Body of pancreas (tissue), 4 donors: ENCODE data around the gene DUSP8. TPM values are rescaled to one million over a fixed set of nuclear protein-coding genes. Genes with fewer than 3 reads are reported as not detected.

Source experiments
- ATAC-seq: fragments of 150-250 bp; one replicate; pipeline ENCODE4 v1.9.1; 2016
- DNase-seq, 4 donors: peaks; one replicate each; pipeline ENCODE4 v3.0.0-alpha.2; 2019
- H3K27ac ChIP-seq, 4 donors: fragments of 200-600 bp; sonication (generic); 1 replicate in 3 of 4; 2 replicates in 1 of 4; pipeline versions ENCODE4 v1.5.1 to v1.6.1; 2016 to 2019; ENCODE audit warnings: mild to moderate bottlenecking in 1 of 4, mixed read lengths in 1 of 4, moderate library complexity in 1 of 4
- H3K27me3 ChIP-seq, 2 donors: fragments of 200-600 bp; sonication (generic); one replicate each; pipeline ENCODE4 v1.6.0; 2016; ENCODE audit warnings: mild to moderate bottlenecking in 1 of 2
- H3K36me3 ChIP-seq, 2 donors: fragments of 200-600 bp; sonication (generic); replicated peaks in 1 of 2; 2 replicates each; pipeline ENCODE4 v1.5.1; 2016; ENCODE audit warnings: low read depth in 2 of 2; ENCODE audit not compliant: insufficient read depth in 1 of 2
- H3K4me1 ChIP-seq: fragments of 200-600 bp; sonication (generic); one replicate; pipeline ENCODE4 v1.6.0; 2016
- H3K4me3 ChIP-seq, 2 donors: fragments of 200-600 bp; sonication (generic); 1 replicate in 1 of 2; 2 replicates in 1 of 2; pipeline ENCODE4 v1.5.1; 2016 to 2019
- H3K9me3 ChIP-seq, 3 donors: fragments of 200-600 bp; sonication (generic); 1 replicate in 2 of 3; 2 replicates in 1 of 3; pipeline ENCODE4 v1.5.1; 2016
- CTCF ChIP-seq, 7 experiments: fragments of 450-650 bp in 4 of 7; fragments of 200-600 bp in 3 of 7; sonication (generic) in 3 of 7; IDR thresholded peaks; one replicate each; pipeline ENCODE4 v1.5.1; 2016 to 2019; ENCODE audit warnings: antibody characterized with exemption in 7 of 7
- POLR2A ChIP-seq, 3 donors: fragments of 450-650 bp; IDR thresholded peaks; one replicate each; pipeline ENCODE4 v1.6.1; 2016; ENCODE audit warnings: antibody characterized with exemption in 3 of 3, mild to moderate bottlenecking in 2 of 3
- WGBS, 2 donors: methylation state at CpG; one replicate each; pipeline ENCODE4 v1.1.5; 2017; 5-methylcytosine and 5-hydroxymethylcytosine counted together
- intact Hi-C: fragments of 100-400 bp; cut with DNase I; formaldehyde crosslinking; loops from one replicate; pipeline ENCODE4 v1.15.1; 2023
- total RNA-seq, 2 donors: library from RNA; depleted of rRNA; stranded (reverse); fragments of >200 nt; gene quantifications; one replicate each; pipeline ENCODE4 v1.1.0, GENCODE V29; 2016

The DUSP8 gene
- total RNA-seq, 2 donors from 2014 or later = 7.0 to 19.1 TPM

GRCh38 chr11:1564535-1565172, 7.4 kb downstream of the DUSP8 start:
- TF ChIP-seq CTCF (IDR thresholded peaks at IDR 0.05) = peak in 1 of 7 experiments; percentile 16
- TF ChIP-seq POLR2A (IDR thresholded peaks at IDR 0.05) = peak in 1 of 3 donors; percentile 10
- Histone ChIP-seq H3K4me3 (no peak overlapping the region), H3K27me3 (no peaks in the 10 kb centered on the region), H3K4me1 (peaks cover 76% of the 10 kb centered on the region), H3K9me3 (no peaks in the 10 kb centered on the region), H3K27ac (peak overlapping the region; percentile 50 to 90 (median 72)), H3K36me3 (peaks cover 0 to 2% of the 10 kb centered on the region in 2 donors)
- DNase-seq (peak; percentile 82 to 96 (median 91)), ATAC-seq (peak; percentile 64)
- intact Hi-C loops = no loop called here
- WGBS, 2 donors = 36 to 47% methylated on average over 10 to 16 of the region's 16 CpGs

- peak overlapping the region in 3 of 4 donors; percentile 69 to 90 (median 75) for H3K27ac ChIP-seq
- 79 to 80% methylated on average over 10 to 28 of the region's 29 CpGs for WGBS, 2 donors
Observed at GRCh38 chr11:1563697-1564534, 8.2 kb downstream of the DUSP8 start.

GRCh38 chr11:1563149-1563638, 8.9 kb downstream of the DUSP8 start:
- 80% methylated on average over 9 of the region's 12 CpGs; no CpG with 5 or more reads in 1 of the 2 donors for WGBS, 2 donors
- H3K27me3 ChIP-seq = no peaks in the 10 kb centered on the region
- no peak overlapping the region for H3K4me3 ChIP-seq
- ATAC-seq = no peak
- intact Hi-C loops = no loop called here
- peaks cover 76% of the 10 kb centered on the region for H3K4me1 ChIP-seq
- no peaks in the 10 kb centered on the region for H3K9me3 ChIP-seq
- H3K36me3 ChIP-seq = peaks cover 0 to 2% of the 10 kb centered on the region in 2 donors
- DNase-seq = no peak
- peak overlapping the region in 1 of 4 donors; percentile 5 for H3K27ac ChIP-seq
- no peak for TF ChIP-seq POLR2A (IDR thresholded peaks at IDR 0.05)
- no peak for TF ChIP-seq CTCF (IDR thresholded peaks at IDR 0.05)

More at GRCh38 chr11:1563697-1564534, 8.2 kb downstream of the DUSP8 start:
- no peaks in the 10 kb centered on the region for H3K27me3 ChIP-seq
- H3K9me3 ChIP-seq = no peaks in the 10 kb centered on the region
- H3K4me3 ChIP-seq = no peak overlapping the region
- peaks cover 76% of the 10 kb centered on the region for H3K4me1 ChIP-seq
- ATAC-seq = no peak
- peak in 1 of 4 donors; percentile 12 for DNase-seq
- peaks cover 0 to 2% of the 10 kb centered on the region in 2 donors for H3K36me3 ChIP-seq
- intact Hi-C loops = no loop called here
- TF ChIP-seq CTCF (IDR thresholded peaks at IDR 0.05) = no peak
- no peak for TF ChIP-seq POLR2A (IDR thresholded peaks at IDR 0.05)

GRCh38 chr11:1562469-1563148, 9.5 kb downstream of the DUSP8 start:
- Histone ChIP-seq H3K36me3 (peaks cover 0 to 3% of the 10 kb centered on the region in 2 donors), H3K4me1 (peaks cover 75% of the 10 kb centered on the region), H3K27ac (peak overlapping the region in 1 of 4 donors; percentile 5), H3K4me3 (no peak overlapping the region), H3K27me3 (no peaks in the 10 kb centered on the region), H3K9me3 (no peaks in the 10 kb centered on the region)
- ATAC-seq = no peak
- TF ChIP-seq CTCF (IDR thresholded peaks at IDR 0.05) (no peak), POLR2A (IDR thresholded peaks at IDR 0.05) (no peak)
- intact Hi-C loops = no loop called here
- 92 to 94% methylated on average over 8 to 13 of the region's 14 CpGs for WGBS, 2 donors
- DNase-seq = no peak
